CD4-positive, alpha-beta memory T cell (primary cell): ENCODE measurements around the gene EDC3. TPM values are rescaled to one million over a fixed set of nuclear protein-coding genes. Genes with fewer than 3 reads are reported as not detected.
"Not testable (repeated sequence)": the region's sequence is repeated elsewhere in the genome, so short reads cannot be mapped to it uniquely, and the experiment has no call there.

Experiments used
- CTCF ChIA-PET: fragments of 350-600 bp; sonication (Branson Sonifier 250); formaldehyde crosslinking; loops from one replicate; lab custom pipeline; 2021; ENCODE audit warnings: inconsistent platforms; ENCODE audit not compliant: partially characterized antibody; lab: Charles Lee
- POLR2A ChIA-PET: fragments of 350-600 bp; sonication (Branson Sonifier 250); formaldehyde crosslinking; loops from one replicate; lab custom pipeline; 2021; ENCODE audit not compliant: partially characterized antibody; lab: Charles Lee
- DNase-seq, 5 donors: peaks; one replicate each; pipeline versions ENCODE4 v3.0.0 to v3.0.0-alpha.2; 2020 to 2022; ENCODE audit warnings: mixed read lengths in 1 of 5
- H3K27ac ChIP-seq: one replicate; pipeline ENCODE4 v1.7.0; 2013; ENCODE audit warnings: low read depth, low read length
- H3K27me3 ChIP-seq: 2 replicates; pipeline ENCODE4 v1.7.0; 2013; ENCODE audit warnings: mild to moderate bottlenecking, low read length, moderate library complexity; ENCODE audit not compliant: insufficient read depth
- H3K36me3 ChIP-seq: 2 replicates; pipeline ENCODE4 v1.7.0; 2013; ENCODE audit warnings: mild to moderate bottlenecking, low read length, moderate library complexity; ENCODE audit not compliant: insufficient read depth
- H3K4me1 ChIP-seq: 2 replicates; pipeline ENCODE4 v1.7.0; 2013; ENCODE audit warnings: mild to moderate bottlenecking, low read length, moderate library complexity; ENCODE audit not compliant: insufficient read depth
- H3K4me3 ChIP-seq, 2 donors: one replicate each; pipeline ENCODE4 v1.7.0; 2013; ENCODE audit warnings: low read length in 2 of 2, mild to moderate bottlenecking in 1 of 2
- H3K9me3 ChIP-seq, 2 donors: one replicate each; pipeline ENCODE4 v1.7.0; 2013; ENCODE audit warnings: low read length in 2 of 2, control low read depth in 1 of 2; ENCODE audit not compliant: control insufficient read depth in 1 of 2
- H3K27ac Mint-ChIP-seq, 7 donors: one replicate each; pipeline ENCODE4 v1.8.0; 2020 to 2021; ENCODE audit warnings: mixed read lengths in 7 of 7, mild to moderate bottlenecking in 6 of 7, inconsistent platforms in 3 of 7, moderate library complexity in 3 of 7
- H3K27me3 Mint-ChIP-seq, 2 donors: one replicate each; pipeline ENCODE4 v1.8.0; 2020 to 2021; ENCODE audit warnings: mixed read lengths in 2 of 2
- H3K36me3 Mint-ChIP-seq, 2 donors: one replicate each; pipeline ENCODE4 v1.8.0; 2020 to 2021; ENCODE audit warnings: mixed read lengths in 2 of 2, inconsistent platforms in 1 of 2, mild to moderate bottlenecking in 1 of 2
- H3K4me1 Mint-ChIP-seq, 4 donors: one replicate each; pipeline ENCODE4 v1.8.0; 2020 to 2021; ENCODE audit warnings: mixed read lengths in 4 of 4, mild to moderate bottlenecking in 1 of 4
- H3K4me3 Mint-ChIP-seq, 8 donors: one replicate each; pipeline ENCODE4 v1.8.0; 2020 to 2021; ENCODE audit warnings: mixed read lengths in 8 of 8, mild to moderate bottlenecking in 7 of 8, moderate library complexity in 6 of 8, inconsistent platforms in 3 of 8
- H3K9me3 Mint-ChIP-seq, 8 donors: one replicate each; pipeline ENCODE4 v1.8.0; 2020 to 2021; ENCODE audit warnings: mixed read lengths in 8 of 8, mild to moderate bottlenecking in 5 of 8, inconsistent platforms in 3 of 8, moderate library complexity in 1 of 8
- intact Hi-C: fragments of 100-400 bp; cut with micrococcal nuclease; formaldehyde crosslinking; loops from one replicate; pipeline ENCODE4 v1.15.1; 2023
- polyA plus RNA-seq, 2 donors: library from polyadenylated mRNA; unstranded; fragments of 300-500 nt; fragmentation: Illumina TruSeq; gene quantifications; one replicate each; pipeline ENCODE4 v1.2.3, GENCODE V29; 2021
- total RNA-seq, 2 experiments: library from RNA; stranded (reverse); gene quantifications; one replicate each; pipeline ENCODE4 v1.2.3, GENCODE V29; 2021

Gene EDC3
- total and polyA plus RNA-seq, 4 experiments from 2014 or later: 22.9 to 40.7 (median 34.4) TPM

DNA sequence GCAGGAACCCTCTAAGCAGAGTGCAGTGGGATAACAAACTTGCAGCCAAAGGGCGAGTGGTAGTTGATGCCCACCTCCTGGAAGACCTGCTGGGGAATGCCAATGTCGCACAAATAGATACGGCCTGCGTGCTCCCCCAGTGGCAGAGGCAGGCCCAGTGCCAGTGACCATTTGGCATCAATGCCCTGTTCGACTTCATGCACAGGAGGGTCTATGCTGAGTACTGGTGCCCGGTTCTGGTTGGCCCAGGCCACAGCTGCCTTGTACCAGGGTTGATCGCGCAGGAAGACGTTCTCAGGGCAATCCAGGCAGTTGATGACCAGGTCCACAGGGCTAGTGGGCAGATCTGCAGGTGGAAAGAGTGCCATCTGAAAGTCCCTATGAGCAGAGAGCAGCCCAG lies 63.2 kb downstream of the EDC3 start:
- no peak overlapping the region for H3K27ac Mint-ChIP-seq
- H3K9me3 Mint-ChIP-seq: peaks cover 0 to 1% (median 0%) of the 10 kb centered on the region in 8 donors
- no peaks in the 10 kb centered on the region for H3K4me1 ChIP-seq

DNA sequence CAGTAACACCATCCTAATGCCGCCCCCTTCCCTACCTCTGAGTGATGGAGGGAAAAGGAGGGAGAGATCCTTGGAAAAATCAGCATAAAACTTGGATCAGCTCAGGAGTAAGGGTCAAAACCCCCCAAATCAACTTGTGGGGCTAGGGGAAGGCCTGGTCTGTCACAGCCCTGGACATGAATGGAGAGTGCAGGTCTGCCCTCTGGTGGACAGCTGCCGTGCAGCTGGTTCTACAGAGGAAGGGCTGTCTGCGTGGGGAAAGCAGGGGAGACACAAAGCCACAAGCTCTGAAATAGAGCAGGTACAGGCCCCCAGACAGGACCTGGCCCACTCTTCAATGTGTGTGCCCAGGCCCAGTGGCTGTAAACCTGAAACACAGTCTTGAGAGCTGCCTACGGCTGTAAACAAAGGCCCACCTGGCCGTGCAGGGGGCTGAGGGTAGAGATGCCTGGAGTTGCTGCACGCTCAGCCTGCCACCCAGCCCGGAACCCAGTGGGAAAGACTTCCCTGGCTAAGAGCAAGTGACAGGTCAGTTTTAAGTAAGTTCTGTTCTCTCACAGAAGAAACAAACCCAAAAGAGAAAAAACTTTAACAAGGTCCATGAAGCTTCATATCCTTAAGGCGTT lies 63.8 kb downstream of the EDC3 start:
- Mint-ChIP-seq H3K4me3 (no peak overlapping the region), H3K27me3 (no peaks in the 10 kb centered on the region), H3K27ac (peak overlapping the region in 5 of 7 donors; percentile 22 to 88 (median 38)), H3K36me3 (peaks cover 23 to 89% of the 10 kb centered on the region in 2 donors), H3K9me3 (peaks cover 0 to 1% (median 0%) of the 10 kb centered on the region in 8 donors), H3K4me1 (peaks cover 2 to 6% (median 4%) of the 10 kb centered on the region in 4 donors)
- Histone ChIP-seq H3K36me3 (peaks cover 50% of the 10 kb centered on the region), H3K4me3 (no peak overlapping the region), H3K9me3 (no peaks in the 10 kb centered on the region), H3K27me3 (no peaks in the 10 kb centered on the region), H3K27ac (no peak overlapping the region), H3K4me1 (no peaks in the 10 kb centered on the region)
- CTCF ChIA-PET: interaction anchor here (0.6 to 19.9 kb wide), 27 partner anchors 8 to 350 kb away, joined by 3 to 389 read pairs (median 4); partner anchors contain the start of gene CLK3
- DNase-seq: peak; percentile 25 to 51 (median 43)
- intact Hi-C loops: loop anchor here (1.0 to 5.0 kb wide), 3 partner anchors 194 to 259 kb away; partner anchors contain the start of gene ULK3
- POLR2A ChIA-PET: interaction anchor here (0.5 to 4.5 kb wide), 10 partner anchors 9 to 330 kb away, joined by 3 to 21 read pairs (median 3); partner anchors contain the start of genes CLK3 and CSK

More for the DNA sequence above, 63.2 kb downstream of the EDC3 start:
- H3K36me3 Mint-ChIP-seq: peaks cover 23 to 89% of the 10 kb centered on the region in 2 donors
- intact Hi-C loops: loop anchor here (1.0 to 5.0 kb wide), 3 partner anchors 194 to 259 kb away; partner anchors contain the start of gene ULK3
- peak in 1 of 5 donors; percentile 5 for DNase-seq
- Histone ChIP-seq H3K9me3 (no peaks in the 10 kb centered on the region), H3K36me3 (peaks cover 49% of the 10 kb centered on the region), H3K4me3 (no peak overlapping the region), H3K27ac (no peak overlapping the region), H3K27me3 (no peaks in the 10 kb centered on the region)
- H3K4me3 Mint-ChIP-seq: no peak overlapping the region
- ChIA-PET CTCF (interaction anchor here (0.7 to 19.9 kb wide), 23 partner anchors 8 to 317 kb away, joined by 3 to 389 read pairs (median 6); partner anchors contain the start of gene CLK3), POLR2A (interaction anchor here (0.6 to 4.5 kb wide), 6 partner anchors 11 to 329 kb away, joined by 3 to 21 read pairs (median 4); partner anchors contain the start of gene CLK3)
- H3K27me3 Mint-ChIP-seq: no peaks in the 10 kb centered on the region
- H3K4me1 Mint-ChIP-seq: peaks cover 2 to 6% (median 4%) of the 10 kb centered on the region in 4 donors

DNA sequence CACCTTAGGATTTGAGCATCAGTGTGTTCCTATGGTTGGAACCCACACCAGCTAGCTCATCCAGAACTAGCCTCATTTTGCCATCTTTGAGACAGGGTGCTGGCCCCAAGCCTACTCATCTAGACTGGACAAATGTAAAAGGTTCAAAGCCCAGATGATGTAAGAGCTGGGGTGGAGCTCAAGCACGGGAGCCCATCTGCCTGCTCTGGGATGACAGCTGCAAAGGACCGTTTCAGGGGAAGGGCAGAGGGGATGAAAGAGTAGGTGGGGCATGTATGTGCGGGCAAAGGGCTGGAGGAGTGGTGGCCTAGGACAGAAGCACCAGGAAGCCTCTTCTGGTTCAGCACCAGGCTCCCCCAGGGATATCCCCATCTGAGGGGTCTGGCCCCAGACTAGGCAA lies 64.4 kb downstream of the EDC3 start:
- Mint-ChIP-seq H3K27me3 (no peaks in the 10 kb centered on the region), H3K9me3 (peaks cover 0 to 1% (median 0%) of the 10 kb centered on the region in 8 donors), H3K4me1 (peaks cover 2 to 6% (median 4%) of the 10 kb centered on the region in 4 donors), H3K36me3 (peaks cover 22 to 88% of the 10 kb centered on the region in 2 donors), H3K27ac (peak overlapping the region in 3 of 7 donors; percentile 22 to 38 (median 29)), H3K4me3 (no peak overlapping the region)
- H3K4me3 ChIP-seq: no peak overlapping the region
- H3K27me3 ChIP-seq: no peaks in the 10 kb centered on the region
- POLR2A ChIA-PET: interaction anchor here (0.5 to 4.5 kb wide), 8 partner anchors 8 to 157 kb away, joined by 3 to 21 read pairs (median 3); partner anchors contain the start of genes CLK3 and CSK
- no peak for DNase-seq
- no peaks in the 10 kb centered on the region for H3K9me3 ChIP-seq
- peaks cover 5% of the 10 kb centered on the region for H3K4me1 ChIP-seq
- intact Hi-C loops: loop anchor here (5.0 kb wide), 1 partner anchor 211 kb away; the partner anchor contains the start of gene ULK3
- H3K36me3 ChIP-seq: peaks cover 51% of the 10 kb centered on the region
- CTCF ChIA-PET: interaction anchor here (0.6 to 19.9 kb wide), 24 partner anchors 7 to 351 kb away, joined by 3 to 389 read pairs (median 5); partner anchors contain the start of gene CLK3
- no peak overlapping the region for H3K27ac ChIP-seq

DNA sequence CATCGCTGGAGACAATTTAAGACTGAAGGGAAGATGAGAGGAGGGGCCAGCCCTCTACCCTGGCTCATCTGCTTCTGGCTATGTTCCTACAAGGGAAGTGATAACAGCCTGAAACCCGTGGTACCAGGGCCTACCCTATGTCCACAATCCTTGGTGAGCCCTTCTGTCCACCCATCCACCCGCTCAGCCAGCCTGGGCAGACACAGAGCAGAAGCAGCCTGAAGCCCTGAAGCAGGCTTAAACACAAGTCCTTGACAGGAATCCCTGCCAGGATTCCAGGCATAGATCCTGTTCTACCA lies 64.8 kb downstream of the EDC3 start:
- CTCF ChIA-PET: interaction anchor here (0.9 to 19.9 kb wide), 17 partner anchors 7 to 351 kb away, joined by 3 to 389 read pairs (median 10); partner anchors contain the start of gene CLK3
- Mint-ChIP-seq H3K27me3 (no peaks in the 10 kb centered on the region), H3K27ac (peak overlapping the region in 2 of 7 donors; percentile 43 to 44), H3K36me3 (peaks cover 21 to 88% of the 10 kb centered on the region in 2 donors), H3K9me3 (peaks cover 0 to 1% (median 0%) of the 10 kb centered on the region in 8 donors), H3K4me3 (no peak overlapping the region), H3K4me1 (peaks cover 2 to 6% (median 4%) of the 10 kb centered on the region in 4 donors)
- H3K27me3 ChIP-seq: no peaks in the 10 kb centered on the region
- DNase-seq: peak in 1 of 5 donors; percentile 10
- H3K4me1 ChIP-seq: peaks cover 6% of the 10 kb centered on the region
- no peak overlapping the region for H3K27ac ChIP-seq
- H3K9me3 ChIP-seq: no peaks in the 10 kb centered on the region
- H3K4me3 ChIP-seq: no peak overlapping the region
- POLR2A ChIA-PET: interaction anchor here (1.1 to 4.5 kb wide), 2 partner anchors 15 to 154 kb away, joined by 3 to 21 read pairs; partner anchors contain the start of gene CLK3
- peaks cover 51% of the 10 kb centered on the region for H3K36me3 ChIP-seq
- intact Hi-C loops: loop anchor here (5.0 kb wide), 1 partner anchor 211 kb away; the partner anchor contains the start of gene ULK3

DNA sequence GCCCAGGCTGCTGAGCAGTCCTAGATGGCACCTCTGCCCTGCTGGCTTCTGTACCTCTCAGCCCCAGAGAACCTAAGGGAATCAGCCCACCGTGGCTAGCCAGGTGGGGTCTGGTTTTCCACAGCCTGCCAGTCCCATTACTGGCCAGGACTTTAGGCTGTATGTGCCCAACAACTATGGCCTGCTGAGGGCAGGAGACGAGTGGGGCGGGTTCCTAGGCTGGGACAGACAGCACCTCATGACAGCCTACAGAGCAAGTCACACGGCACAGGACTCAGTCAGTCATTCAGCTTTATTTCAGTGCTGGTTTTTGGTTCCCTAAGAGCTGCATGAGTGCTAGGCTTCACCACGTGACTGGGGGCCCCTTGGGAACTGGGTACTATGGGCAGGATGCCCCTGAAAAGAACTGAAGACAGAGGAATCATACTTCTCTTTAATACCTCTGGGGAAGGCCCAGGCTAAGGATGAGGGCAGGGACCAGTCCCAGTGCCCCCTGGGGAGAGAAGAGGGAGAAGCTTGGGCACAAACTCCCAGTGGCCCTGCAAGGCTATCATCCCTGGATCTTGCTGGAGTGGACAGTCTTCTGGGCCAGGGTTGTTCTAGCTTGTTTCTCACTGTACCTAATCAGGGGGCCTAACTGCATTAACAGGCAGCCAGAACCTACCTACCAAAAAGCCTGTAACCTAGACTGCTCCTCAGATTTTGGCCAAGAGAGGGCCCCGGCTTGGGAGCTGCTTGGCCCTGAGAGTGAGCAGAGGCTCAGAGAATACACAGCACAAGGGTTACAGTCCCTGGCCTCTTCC lies 65.3 kb downstream of the EDC3 start:
- no peaks in the 10 kb centered on the region for H3K9me3 ChIP-seq
- peaks cover 6% of the 10 kb centered on the region for H3K4me1 ChIP-seq
- POLR2A ChIA-PET: interaction anchor here (1.1 to 4.5 kb wide), 2 partner anchors 14 to 154 kb away, joined by 3 to 21 read pairs; partner anchors contain the start of gene CLK3
- peak overlapping the region in 4 of 7 donors; percentile 17 to 47 (median 44) for H3K27ac Mint-ChIP-seq
- CTCF ChIA-PET: interaction anchor here (0.7 to 19.9 kb wide), 12 partner anchors 6 to 352 kb away, joined by 3 to 389 read pairs (median 18); partner anchors contain the start of gene CLK3
- peak in 1 of 5 donors; percentile 19 for DNase-seq
- H3K27me3 ChIP-seq: no peaks in the 10 kb centered on the region
- H3K36me3 Mint-ChIP-seq: peaks cover 23 to 90% of the 10 kb centered on the region in 2 donors
- no peaks in the 10 kb centered on the region for H3K27me3 Mint-ChIP-seq
- intact Hi-C loops: loop anchor here (5.0 kb wide), 1 partner anchor 212 kb away; the partner anchor contains the start of gene ULK3
- no peak overlapping the region for H3K27ac ChIP-seq
- H3K4me3 ChIP-seq: no peak overlapping the region
- peaks cover 51% of the 10 kb centered on the region for H3K36me3 ChIP-seq
- H3K4me1 Mint-ChIP-seq: peaks cover 2 to 6% (median 4%) of the 10 kb centered on the region in 4 donors
- peaks cover 0 to 1% (median 0%) of the 10 kb centered on the region in 8 donors for H3K9me3 Mint-ChIP-seq
- no peak overlapping the region for H3K4me3 Mint-ChIP-seq

DNA sequence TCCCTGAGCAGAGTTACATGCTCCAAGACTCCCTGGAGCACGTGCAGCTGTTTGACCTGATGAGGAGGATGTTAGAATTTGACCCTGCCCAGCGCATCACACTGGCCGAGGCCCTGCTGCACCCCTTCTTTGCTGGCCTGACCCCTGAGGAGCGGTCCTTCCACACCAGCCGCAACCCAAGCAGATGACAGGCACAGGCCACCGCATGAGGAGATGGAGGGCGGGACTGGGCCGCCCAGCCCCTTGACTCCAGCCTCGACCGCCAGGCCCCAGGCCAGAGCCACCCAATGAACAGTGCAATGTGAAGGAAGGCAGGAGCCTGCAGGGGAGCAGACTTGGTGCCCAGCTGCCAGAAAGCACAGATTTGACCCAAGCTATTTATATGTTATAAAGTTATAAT lies 66.1 kb downstream of the EDC3 start:
- H3K27ac Mint-ChIP-seq, POLR2A ChIA-PET: not testable (repeated sequence)
- intact Hi-C loops: loop anchor here (5.0 kb wide), 1 partner anchor 213 kb away; the partner anchor contains the start of gene ULK3

More for the DNA sequence above, 66.1 kb downstream of the EDC3 start:
- H3K4me3 ChIP-seq, H3K27me3 ChIP-seq, H3K27ac ChIP-seq, H3K4me3 Mint-ChIP-seq, H3K9me3 Mint-ChIP-seq, H3K9me3 ChIP-seq, H3K27me3 Mint-ChIP-seq, H3K4me1 Mint-ChIP-seq, H3K4me1 ChIP-seq: not testable (repeated sequence)
- H3K36me3 Mint-ChIP-seq: peaks cover 25 to 91% of the 10 kb centered on the region in 2 donors
- CTCF ChIA-PET: interaction anchor here (3.3 to 19.9 kb wide), 5 partner anchors 5 to 164 kb away, joined by 23 to 389 read pairs (median 77); partner anchors contain the start of gene CLK3
- H3K36me3 ChIP-seq: peaks cover 56% of the 10 kb centered on the region
- DNase-seq: peak in 1 of 5 donors; percentile 28
